ENCODE measurements around the gene CNGA1.
"Not testable (repeated sequence)": the region's sequence is repeated elsewhere in the genome, so short reads cannot be mapped to it uniquely, and the experiment has no call there.

CNGA1 gene

GRCh38 chr4:47974566-47974965 lies 41.9 kb downstream of the CNGA1 start:
- no peak for DNase-seq (ENCODE audit: low read depth in 2 of 2, low spot score in 1 of 2)

- DNase-seq (ENCODE audit: low read depth in 2 of 2, low spot score in 1 of 2), result no peak
Measured at GRCh38 chr4:47972721-47973120, 43.8 kb downstream of the CNGA1 start.

DNA sequence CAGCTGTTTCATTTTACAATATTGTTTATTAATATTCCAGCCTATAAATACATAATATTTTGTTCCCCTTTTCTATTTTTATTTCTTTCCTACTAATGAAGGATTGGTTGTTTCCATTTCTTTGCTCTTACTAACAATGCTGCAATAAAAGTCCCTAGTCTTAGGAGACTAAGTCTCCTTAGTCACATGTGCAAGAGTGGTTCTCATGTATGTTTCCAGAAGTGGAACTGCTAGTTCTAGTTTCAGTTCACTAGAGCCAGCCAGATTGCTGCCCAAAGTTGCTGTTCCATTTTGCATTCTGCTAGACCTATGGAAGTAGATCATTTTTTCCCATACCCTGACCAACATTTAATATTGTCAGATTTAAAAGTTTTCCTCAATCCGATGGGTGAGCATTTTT lies 44.3 kb downstream of the CNGA1 start:
- DNase-seq (ENCODE audit: low read depth in 2 of 2, low spot score in 1 of 2), result no peak

DNA sequence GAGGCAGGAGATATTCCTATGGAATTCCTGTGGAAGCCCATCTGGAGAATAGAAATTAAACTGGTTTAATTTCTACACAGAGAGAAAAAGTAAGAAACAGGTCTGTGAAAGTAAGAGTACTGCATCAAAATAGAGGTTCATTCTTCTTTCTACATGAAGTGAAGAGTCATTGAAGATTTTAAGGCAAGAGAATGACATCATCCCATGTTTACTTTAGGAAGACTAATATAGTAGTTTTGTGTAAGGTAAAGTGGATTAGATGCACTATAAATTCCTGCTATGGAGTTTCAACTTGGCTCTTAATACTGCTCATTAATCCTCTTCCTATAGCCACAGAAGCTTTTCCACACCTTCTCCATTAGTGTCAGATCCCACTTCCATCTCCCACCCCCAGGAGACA lies 47.6 kb downstream of the CNGA1 start:
- no peak for DNase-seq (ENCODE audit: low read depth in 2 of 2, low spot score in 1 of 2)

GRCh38 chr4:47954677-47955076 lies 61.8 kb downstream of the CNGA1 start:
- DNase-seq (ENCODE audit: low read depth in 2 of 2, low spot score in 1 of 2), result no peak

DNA sequence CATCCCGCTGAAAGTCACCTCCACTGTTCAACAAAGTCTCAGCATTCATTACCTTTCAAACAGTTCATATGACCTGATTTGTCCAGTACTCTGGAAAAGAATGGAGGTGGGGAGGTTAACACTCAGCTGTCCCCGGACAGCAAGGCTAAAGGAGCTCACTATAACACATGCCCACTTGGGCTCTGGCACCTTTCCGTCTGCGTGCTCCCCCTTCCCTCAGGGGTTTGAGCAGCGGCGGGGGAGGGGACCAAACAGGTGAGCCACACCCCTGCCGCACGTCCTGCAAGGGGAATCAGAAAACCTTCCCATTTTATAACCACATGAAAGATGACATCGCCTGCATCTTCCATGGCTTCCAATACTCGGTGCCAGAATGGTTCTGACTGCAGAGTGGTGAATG lies 62.2 kb downstream of the CNGA1 start:
- no peak for DNase-seq (ENCODE audit: low read depth in 2 of 2, low spot score in 1 of 2)

GRCh38 chr4:47945930-47946726 lies 70.4 kb downstream of the CNGA1 start:
- no peak for DNase-seq (ENCODE audit: low read depth in 2 of 2, low spot score in 1 of 2)

DNA sequence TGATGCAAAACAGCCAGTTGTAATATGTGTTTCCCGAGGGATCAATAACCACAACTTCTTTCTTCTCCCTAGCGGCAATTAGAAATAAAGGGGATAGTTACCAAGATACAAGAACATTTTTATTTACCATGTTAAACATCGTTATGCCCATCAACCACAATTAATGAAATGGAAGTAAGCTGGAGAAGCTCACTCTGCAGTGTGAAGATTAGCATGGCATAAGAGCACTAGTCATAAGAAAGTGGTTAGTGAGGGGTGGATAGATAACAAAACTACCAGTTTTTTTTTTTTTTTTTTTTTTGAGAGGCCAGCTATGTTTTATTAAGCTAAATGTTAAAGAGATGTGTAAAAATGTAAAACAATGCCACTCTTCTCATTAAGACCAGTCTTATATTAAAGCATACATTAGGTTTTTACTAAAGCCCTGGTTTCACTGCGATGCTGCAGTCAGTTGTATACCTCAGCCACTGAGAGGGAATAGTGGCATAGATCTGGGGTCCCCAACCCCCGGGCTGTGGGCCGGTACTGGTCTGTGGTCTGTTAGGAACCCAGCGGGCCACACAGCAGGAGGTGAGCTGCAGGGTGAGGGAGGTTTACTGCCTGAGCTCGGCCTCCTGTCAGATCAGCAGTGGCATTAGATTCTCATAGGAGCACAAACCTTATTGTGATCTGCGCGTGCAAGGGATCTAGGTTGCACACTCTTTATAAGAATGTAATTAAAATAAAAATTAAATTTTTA lies 74.2 kb downstream of the CNGA1 start:
- no peak for DNase-seq (ENCODE audit: low read depth in 2 of 2, low spot score in 1 of 2)

- DNase-seq (ENCODE audit: low read depth in 2 of 2, low spot score in 1 of 2), result no peak
Measured at GRCh38 chr4:47939456-47939855, 77.0 kb downstream of the CNGA1 start.

GRCh38 chr4:47936336-47936735 lies 80.1 kb downstream of the CNGA1 start:
- DNase-seq (ENCODE audit: low read depth in 2 of 2, low spot score in 1 of 2), result no peak

- DNase-seq (ENCODE audit: low read depth in 2 of 2, low spot score in 1 of 2), result no peak
Measured at GRCh38 chr4:47933840-47934239, 82.6 kb downstream of the CNGA1 start.

- DNase-seq (ENCODE audit: low read depth in 2 of 2, low spot score in 1 of 2), result no peak
Measured at GRCh38 chr4:47930971-47931804, 85.3 kb downstream of the CNGA1 start.

DNA sequence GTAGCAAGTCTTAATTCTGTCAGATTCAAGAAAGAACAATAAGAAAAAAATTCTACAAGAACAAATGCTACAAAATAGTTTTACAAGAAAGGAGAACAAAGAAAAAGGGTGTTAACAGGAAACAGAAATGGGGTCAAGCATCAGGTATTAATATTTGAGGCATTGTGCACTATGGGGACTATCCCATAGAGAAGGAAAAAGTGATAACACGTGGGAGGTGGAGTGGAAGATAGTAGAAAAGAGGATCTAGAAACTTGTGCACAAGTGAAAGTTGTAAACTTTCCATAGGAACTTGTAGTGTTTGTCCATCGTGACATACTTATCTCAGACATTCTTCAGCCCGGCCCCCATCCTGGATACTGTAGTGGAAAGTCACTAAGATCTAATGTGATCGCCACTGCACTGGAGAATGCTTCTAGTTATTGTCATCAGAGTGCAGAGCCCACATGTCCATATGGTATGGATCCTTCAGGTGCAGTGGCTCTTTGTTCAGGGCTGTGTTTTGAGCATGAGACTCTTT lies 86.7 kb downstream of the CNGA1 start:
- DNase-seq (ENCODE audit: low read depth in 2 of 2, low spot score in 1 of 2), result no peak

DNA sequence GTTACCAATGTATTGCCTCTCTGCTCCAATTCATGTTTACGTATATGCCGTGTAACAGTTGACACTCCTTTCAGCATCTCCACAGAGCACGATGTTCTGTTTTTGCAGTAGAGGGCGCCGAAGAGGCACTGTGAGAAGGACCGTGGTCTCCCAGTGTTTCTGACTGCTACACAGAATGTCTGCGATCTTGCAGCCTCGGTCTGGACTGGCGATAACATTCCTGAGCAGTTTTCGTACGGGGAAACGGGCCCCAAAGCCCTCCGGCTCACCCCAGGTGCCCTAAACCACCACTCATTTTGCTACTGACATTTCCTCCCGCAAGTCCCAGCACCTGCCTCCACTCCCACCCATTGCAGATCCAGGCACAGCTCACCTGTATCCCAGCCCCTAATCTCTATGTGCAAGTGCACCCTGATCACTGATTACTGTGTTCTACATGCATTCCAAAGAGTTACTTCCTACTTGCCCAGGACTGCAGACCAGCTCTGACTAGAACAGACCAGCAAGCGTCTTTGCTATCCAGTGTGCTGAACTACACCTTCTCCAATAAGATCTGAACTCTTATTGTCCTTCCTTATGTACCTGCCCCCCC lies 89.7 kb downstream of the CNGA1 start:
- DNase-seq (ENCODE audit: low read depth in 2 of 2, low spot score in 1 of 2), result peak in 1 of 2 donors; percentile 13

DNA sequence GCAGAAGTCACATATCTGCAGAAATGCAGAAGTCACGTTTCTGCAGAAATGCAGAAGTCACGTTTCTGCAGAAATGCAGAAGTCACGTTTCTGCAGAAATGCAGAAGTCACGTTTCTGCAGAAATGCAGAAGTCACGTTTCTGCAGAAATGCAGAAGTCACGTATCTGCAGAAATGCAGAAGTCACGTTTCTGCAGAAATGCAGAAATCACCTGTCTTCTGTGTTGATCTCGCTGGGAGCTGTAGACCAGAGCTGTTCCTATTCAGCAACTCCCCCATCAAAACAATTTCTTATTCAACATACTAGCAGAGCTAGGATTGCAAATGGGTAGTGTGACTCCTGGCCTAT lies 93.2 kb downstream of the CNGA1 start:
- DNase-seq (ENCODE audit: low read depth in 2 of 2, low spot score in 1 of 2), result not testable (repeated sequence)

- not testable (repeated sequence) for DNase-seq (ENCODE audit: low read depth in 2 of 2, low spot score in 1 of 2)
Measured at GRCh38 chr4:47922436-47923260, 93.8 kb downstream of the CNGA1 start.

DNA sequence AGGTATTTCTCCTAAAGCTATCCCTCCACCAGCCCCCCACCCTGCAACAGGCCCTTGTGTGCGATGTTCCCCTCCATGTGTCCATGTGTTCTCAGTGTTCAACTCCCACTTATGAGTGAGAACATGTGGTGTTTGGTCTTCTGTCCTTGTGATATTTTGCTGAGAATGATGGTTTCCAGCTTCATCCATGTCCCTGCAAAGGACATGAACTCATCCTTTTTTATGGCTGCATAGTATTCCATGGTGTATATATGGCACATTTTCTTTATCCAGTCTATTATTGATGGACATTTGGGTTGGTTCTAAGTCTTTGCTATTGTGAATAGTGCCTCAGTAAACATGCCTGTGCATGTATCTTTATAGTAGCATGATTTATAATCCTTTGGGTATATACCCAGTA lies 99.3 kb downstream of the CNGA1 start:
- DNase-seq (ENCODE audit: low read depth in 2 of 2, low spot score in 1 of 2), result not testable (repeated sequence)

DNA sequence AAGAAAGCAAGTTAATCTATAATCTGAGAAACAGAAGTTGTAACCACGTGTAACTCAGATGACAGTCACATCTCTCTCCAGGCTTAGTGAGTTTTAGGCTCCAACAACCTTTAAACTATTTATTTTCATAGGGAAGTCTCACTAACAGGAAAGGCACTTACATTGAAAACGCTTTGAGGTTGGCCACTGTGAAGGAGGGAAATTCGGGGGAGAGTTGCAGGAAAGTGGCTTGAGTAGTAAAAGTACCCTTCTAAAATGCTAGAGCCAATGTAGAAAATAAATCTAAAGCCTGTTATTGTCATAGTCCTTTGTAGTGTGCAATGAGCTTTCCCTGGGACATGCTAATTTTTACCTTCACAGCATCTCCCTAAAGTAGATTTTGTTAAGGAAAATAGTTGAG lies 101.1 kb downstream of the CNGA1 start:
- no peak for DNase-seq (ENCODE audit: low read depth in 2 of 2, low spot score in 1 of 2)

DNA sequence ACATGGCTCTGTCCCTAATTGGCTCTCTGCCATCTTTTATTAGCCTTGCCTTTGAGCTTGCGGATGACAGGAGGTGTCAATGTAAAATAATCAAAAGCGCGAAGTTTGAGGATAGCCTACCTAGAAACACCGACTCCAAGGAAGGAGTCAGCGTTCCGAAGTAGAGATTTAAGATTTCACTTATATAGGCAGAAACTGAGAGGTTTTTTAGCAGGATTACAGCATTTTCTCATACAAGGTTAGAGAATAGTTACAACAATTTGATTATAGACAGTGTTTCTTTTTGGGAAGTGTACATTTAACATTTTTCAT lies 101.6 kb downstream of the CNGA1 start:
- DNase-seq (ENCODE audit: low read depth in 2 of 2, low spot score in 1 of 2), result no peak

DNA sequence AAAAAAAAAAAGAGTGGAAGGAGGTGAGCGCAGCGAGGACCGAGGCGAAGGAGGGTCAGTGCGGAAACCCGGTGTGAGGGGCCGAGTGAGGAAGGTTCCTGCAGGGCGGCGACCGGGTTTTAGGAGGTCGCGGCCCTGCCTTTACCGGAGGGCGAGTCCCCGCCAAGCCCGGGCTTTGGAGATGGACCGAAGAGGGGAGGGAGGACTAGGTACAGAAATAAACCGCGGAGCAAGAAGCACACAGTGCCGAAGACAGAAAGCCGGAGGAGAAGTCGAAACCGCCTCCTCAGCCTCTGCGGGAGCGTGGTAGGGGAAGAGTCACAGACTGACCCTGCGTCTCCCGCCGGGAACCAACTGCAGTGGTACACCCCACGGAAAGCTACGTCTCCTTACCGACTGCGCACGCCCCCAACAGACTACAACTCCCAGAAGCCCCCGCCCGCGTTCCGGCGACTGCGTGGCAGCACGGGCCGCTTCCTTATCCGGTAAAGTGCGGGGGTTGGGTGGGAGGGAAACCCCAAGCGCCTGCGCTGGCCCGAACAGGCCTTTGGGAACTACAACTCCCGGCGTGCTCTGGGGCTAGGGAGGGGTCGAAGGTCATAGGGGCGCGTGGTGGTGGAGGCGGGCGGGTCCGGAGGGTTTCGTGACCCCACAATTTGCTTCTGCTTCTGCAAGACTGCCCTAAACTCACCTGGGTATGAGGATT lies 102.1 kb downstream of the CNGA1 start, which contains the start of gene NFXL1:
TSS of gene NFXL1 (minus strand) at position 364 of the 706 bp plus-strand sequence. CDS start 380 bp downstream, outside the sequence.
- peak; percentile 93 to 96 for DNase-seq (ENCODE audit: low read depth in 2 of 2, low spot score in 1 of 2)

All from stimulated activated CD8-positive, alpha-beta memory T cell treated with anti-CD3 and anti-CD28 coated beads, Interleukin-4, amount 100 ng/mL, for 4 hours (primary cell).